Trophoblast cell (in vitro differentiated cells and primary cell): ENCODE data around the gene CD2BP2.

ENCODE experiments used
- DNase-seq, 2 donors: peaks; one replicate each; pipeline ENCODE4 v3.0.0-alpha.2; 2016
- H2AFZ ChIP-seq: 2 replicates; pipeline ENCODE4 v1.6.1; 2013; ENCODE audit warnings: low read length, moderate library complexity, mild to moderate bottlenecking; ENCODE audit not compliant: insufficient read depth, poor library complexity
- H2AK5ac ChIP-seq: 2 replicates; pipeline ENCODE4 v1.6.1; 2013; ENCODE audit warnings: mild to moderate bottlenecking, low read length
- H2BK120ac ChIP-seq: 2 replicates; pipeline ENCODE4 v1.6.1; 2013; ENCODE audit warnings: low read length, mild to moderate bottlenecking, moderate library complexity; ENCODE audit not compliant: insufficient read depth, poor library complexity
- H2BK12ac ChIP-seq: 2 replicates; pipeline ENCODE4 v1.6.1; 2013; ENCODE audit warnings: mild to moderate bottlenecking, low read length, moderate library complexity
- H2BK5ac ChIP-seq: 2 replicates; pipeline ENCODE4 v1.6.1; 2013; ENCODE audit warnings: low read length, low read depth, moderate library complexity, mild to moderate bottlenecking; ENCODE audit not compliant: poor library complexity
- H3K14ac ChIP-seq: 2 replicates; pipeline ENCODE4 v1.6.1; 2013; ENCODE audit warnings: mild to moderate bottlenecking, low read length
- H3K18ac ChIP-seq: 2 replicates; pipeline ENCODE4 v1.6.1; 2013; ENCODE audit warnings: mild to moderate bottlenecking, low read length
- H3K23ac ChIP-seq: 2 replicates; pipeline ENCODE4 v1.6.1; 2013; ENCODE audit warnings: low read length
- H3K27ac ChIP-seq: 2 replicates; pipeline ENCODE4 v1.5.1; 2013; ENCODE audit warnings: low read depth, mild to moderate bottlenecking, inconsistent platforms, low read length, moderate library complexity
- H3K27me3 ChIP-seq: 2 replicates; pipeline ENCODE4 v1.6.1; 2013; ENCODE audit warnings: inconsistent platforms, mild to moderate bottlenecking, low read length, moderate library complexity; ENCODE audit not compliant: insufficient read depth
- H3K36me3 ChIP-seq, 2 experiments: 1 replicate in 1 of 2; 2 replicates in 1 of 2; pipeline ENCODE4 v1.6.1; 2013; ENCODE audit warnings: low read length in 2 of 2, mild to moderate bottlenecking in 2 of 2, moderate library complexity in 1 of 2; ENCODE audit not compliant: insufficient read depth in 2 of 2, control insufficient read depth in 1 of 2
- H3K4ac ChIP-seq: 2 replicates; pipeline ENCODE4 v1.6.1; 2013; ENCODE audit warnings: low read depth, mild to moderate bottlenecking, low read length, moderate library complexity
- H3K4me1 ChIP-seq, 2 experiments: 1 replicate in 1 of 2; 2 replicates in 1 of 2; pipeline ENCODE4 v1.6.1; 2013; ENCODE audit warnings: low read length in 2 of 2, mild to moderate bottlenecking in 2 of 2, moderate library complexity in 1 of 2; ENCODE audit not compliant: insufficient read depth in 2 of 2, control insufficient read depth in 1 of 2
- H3K4me2 ChIP-seq: 2 replicates; pipeline ENCODE4 v1.6.1; 2013; ENCODE audit warnings: inconsistent platforms, mild to moderate bottlenecking, low read length, moderate library complexity
- H3K4me3 ChIP-seq: 2 replicates; pipeline ENCODE4 v1.5.1; 2013; ENCODE audit warnings: mild to moderate bottlenecking, low read depth, low read length, inconsistent platforms
- H3K79me1 ChIP-seq: one replicate; pipeline ENCODE4 v1.6.1; 2013; ENCODE audit warnings: low read length
- H3K79me2 ChIP-seq: 2 replicates; pipeline ENCODE4 v1.6.1; 2013; ENCODE audit warnings: low read length, mild to moderate bottlenecking; ENCODE audit not compliant: control insufficient read depth, insufficient read depth, poor library complexity
- H3K9ac ChIP-seq: 2 replicates; pipeline ENCODE4 v1.6.1; 2013; ENCODE audit warnings: mild to moderate bottlenecking, low read length
- H3K9me3 ChIP-seq: 2 replicates; pipeline ENCODE4 v1.6.1; 2013; ENCODE audit warnings: low read depth, mild to moderate bottlenecking, control low read depth, inconsistent platforms, low read length; ENCODE audit not compliant: insufficient read depth
- H4K12ac ChIP-seq: 2 replicates; pipeline ENCODE4 v1.6.1; 2013; ENCODE audit warnings: low read depth, mild to moderate bottlenecking, low read length, moderate library complexity
- H4K8ac ChIP-seq: 2 replicates; pipeline ENCODE4 v1.6.1; 2013; ENCODE audit warnings: low read depth, mild to moderate bottlenecking, low read length, moderate library complexity
- H4K91ac ChIP-seq: one replicate; pipeline ENCODE4 v1.6.1; 2013; ENCODE audit warnings: low read depth, mild to moderate bottlenecking, low read length, moderate library complexity
- WGBS: extraction: QIAGEN DNeasy Blood & Tissue Kit; methylation state at CpG from one replicate; pipeline ENCODE4 v1.1.7; 2013; ENCODE audit warnings: missing lambda C conversion rate; ENCODE audit not compliant: insufficient read length, insufficient coverage; ENCODE audit errors: extremely low coverage; 5-methylcytosine and 5-hydroxymethylcytosine counted together

CD2BP2 gene

DNA sequence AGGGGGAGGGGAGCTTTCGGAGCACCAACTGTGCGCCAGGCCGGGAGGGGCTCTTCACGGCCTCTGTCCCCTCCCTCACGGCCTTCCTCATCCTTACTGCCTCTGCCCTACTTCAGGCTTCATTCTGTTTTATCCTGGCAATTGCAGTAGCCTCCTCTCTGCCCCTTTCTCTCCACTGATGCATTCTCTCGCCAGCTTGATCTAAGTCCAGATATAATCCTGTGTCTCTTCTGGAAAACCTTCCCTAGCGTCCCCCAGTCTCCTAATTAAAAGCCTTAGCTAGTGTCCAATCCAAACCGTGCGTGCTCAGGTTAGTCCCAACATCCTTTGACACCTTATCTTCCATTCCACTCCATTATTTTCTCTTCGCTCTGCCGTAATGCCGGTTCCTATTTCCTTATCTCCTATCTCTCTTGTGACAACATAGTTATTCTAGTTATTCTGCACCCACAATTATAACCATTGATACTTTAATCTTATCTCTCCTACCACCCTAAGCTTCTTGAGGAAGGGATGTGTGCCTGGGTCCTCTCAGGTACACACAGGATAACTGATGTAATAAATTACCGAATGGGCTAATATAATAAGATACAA, 41.0 kb upstream of the CD2BP2 start:
- Histone ChIP-seq H2BK5ac (no peak overlapping the region), H4K12ac (peak overlapping the region; percentile 97), H3K18ac (peak overlapping the region; percentile 57), H3K23ac (no peak overlapping the region), H3K79me2 (peaks cover 19% of the 10 kb centered on the region), H3K36me3 (peaks cover 19 to 20% of the 10 kb centered on the region in 2 experiments), H3K9me3 (no peaks in the 10 kb centered on the region), H3K27me3 (no peaks in the 10 kb centered on the region), H3K4ac (peak overlapping the region; percentile 56), H3K27ac (peak overlapping the region; percentile 97), H2AK5ac (peak overlapping the region; percentile 89), H2AFZ (peak overlapping the region; percentile 19), H3K4me1 (peaks cover 14 to 18% of the 10 kb centered on the region in 2 experiments), H2BK12ac (no peak overlapping the region), H3K4me2 (peak overlapping the region; percentile 80), H4K8ac (peak overlapping the region; percentile 79), H2BK120ac (peak overlapping the region; percentile 19), H3K14ac (peak overlapping the region; percentile 43), H4K91ac (peak overlapping the region; percentile 96), H3K79me1 (peaks cover 32% of the 10 kb centered on the region), H3K4me3 (peak overlapping the region; percentile 92), H3K9ac (peak overlapping the region; percentile 71)
- DNase-seq: no peak
- WGBS: no CpG with 5 or more reads among the region's 13 CpGs

DNA sequence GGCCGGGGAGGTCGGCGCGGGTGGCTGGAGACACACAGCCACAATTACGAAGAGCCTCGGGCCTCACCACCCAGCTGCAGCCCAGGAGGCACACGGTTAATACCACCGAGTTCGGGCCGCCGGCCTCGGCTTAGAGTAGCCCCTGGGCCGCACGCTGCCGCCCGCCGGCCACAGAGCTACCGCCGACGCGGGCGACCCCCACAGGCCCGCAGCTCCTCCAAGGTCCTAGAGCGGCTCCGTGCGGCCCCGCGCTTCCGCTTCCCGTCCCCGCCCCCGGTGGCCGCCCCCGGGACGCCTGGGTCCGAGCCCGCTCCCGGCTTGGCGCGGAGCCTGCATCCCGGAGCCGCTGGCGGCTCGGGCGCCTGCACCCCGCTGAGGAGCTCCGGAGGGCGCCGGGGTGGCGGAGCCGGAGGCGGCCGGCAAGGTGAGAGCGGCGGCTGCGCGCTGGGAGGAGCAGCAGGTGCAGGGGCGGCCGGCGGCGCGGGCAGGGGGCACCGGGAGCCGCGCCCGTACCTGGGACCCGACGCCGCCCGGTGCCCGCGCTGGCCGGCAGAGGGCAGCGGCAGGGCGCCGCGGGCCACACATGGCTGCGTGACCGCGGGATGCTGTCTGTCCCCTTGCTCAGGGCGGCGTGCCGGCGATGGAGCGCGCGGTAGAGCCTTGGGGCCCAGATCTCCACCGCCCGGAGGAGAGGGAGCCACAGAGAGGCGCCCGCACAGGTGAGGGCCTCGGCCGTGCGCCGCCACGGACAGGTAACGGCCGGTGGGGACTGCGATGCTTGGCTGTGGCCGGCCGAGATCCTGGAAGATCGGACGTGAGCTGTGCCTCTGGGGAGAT, 40.3 kb upstream of the CD2BP2 start, which contains the start of gene ZNF48:
TSS of gene ZNF48 (plus strand) at position 266 of the 837 bp plus-strand sequence. CDS start at position 641, 375 bp downstream.
- peak within 1 kb of the TSS; percentile 93 for H2BK5ac ChIP-seq
- H4K91ac ChIP-seq: peak within 1 kb of the TSS; percentile 96
- H3K79me1 ChIP-seq: peaks cover 26% of the 10 kb centered on the region
- H3K4me2 ChIP-seq: peak within 1 kb of the TSS; percentile 80
- H3K9ac ChIP-seq: peak within 1 kb of the TSS; percentile 93
- H3K4ac ChIP-seq: peak within 1 kb of the TSS; percentile 85
- H3K23ac ChIP-seq: no peak within 1 kb of the TSS
- H4K12ac ChIP-seq: peak within 1 kb of the TSS; percentile 97
- H3K4me3 ChIP-seq: peak within 1 kb of the TSS; percentile 92
- H3K27me3 ChIP-seq: no peaks in the 10 kb centered on the region
- H4K8ac ChIP-seq: peak within 1 kb of the TSS; percentile 97
- peak within 1 kb of the TSS; percentile 32 for H2BK12ac ChIP-seq
- peak within 1 kb of the TSS; percentile 96 for H3K14ac ChIP-seq
- H2AFZ ChIP-seq: peak within 1 kb of the TSS; percentile 61
- peaks cover 17% of the 10 kb centered on the region for H3K79me2 ChIP-seq
- H3K27ac ChIP-seq: peak within 1 kb of the TSS; percentile 97
- peak within 1 kb of the TSS; percentile 98 for H3K18ac ChIP-seq
- peaks cover 19 to 20% of the 10 kb centered on the region in 2 experiments for H3K36me3 ChIP-seq
- H2BK120ac ChIP-seq: peak within 1 kb of the TSS; percentile 89
- peak; percentile 60 to 70 for DNase-seq
- no CpG with 5 or more reads among the region's 103 CpGs for WGBS
- no peaks in the 10 kb centered on the region for H3K9me3 ChIP-seq
- H3K4me1 ChIP-seq: peaks cover 14 to 18% of the 10 kb centered on the region in 2 experiments
- H2AK5ac ChIP-seq: peak within 1 kb of the TSS; percentile 89

DNA sequence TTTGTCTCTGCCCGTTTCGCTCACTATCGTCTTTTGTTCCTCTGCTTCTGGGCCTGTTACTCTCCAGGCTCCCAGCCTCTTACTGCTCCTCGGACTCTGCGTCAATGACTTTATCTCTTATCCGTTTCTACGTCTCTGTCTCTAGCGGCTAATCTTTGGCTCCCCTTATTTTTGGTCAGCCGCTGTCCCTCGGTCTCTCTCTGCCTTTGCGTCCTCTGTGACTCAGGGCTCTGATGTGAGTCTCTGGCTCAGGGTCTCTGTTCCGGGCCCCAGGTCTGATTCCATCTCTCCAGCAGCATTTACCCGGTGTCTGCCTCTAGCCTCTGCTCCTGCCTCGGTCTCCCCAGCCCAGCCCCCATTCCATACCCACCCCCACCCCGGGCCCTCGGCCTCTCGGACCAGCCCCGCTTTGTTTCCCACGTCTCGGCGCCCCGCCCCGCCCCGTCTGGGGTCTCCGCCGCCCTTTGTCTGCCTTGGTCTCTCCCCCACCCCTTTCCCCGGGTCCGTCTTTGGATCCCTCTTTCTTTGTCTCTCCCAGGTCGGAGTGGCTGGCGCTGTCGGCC, 39.6 kb upstream of the CD2BP2 start:
- Histone ChIP-seq H4K12ac (peak overlapping the region; percentile 97), H3K4ac (peak overlapping the region; percentile 85), H3K18ac (peak overlapping the region; percentile 98), H2AK5ac (peak overlapping the region; percentile 72), H3K79me2 (peaks cover 17% of the 10 kb centered on the region), H2AFZ (peak overlapping the region; percentile 61), H3K23ac (no peak overlapping the region), H3K4me2 (peak overlapping the region; percentile 80), H4K8ac (peak overlapping the region; percentile 97), H3K4me3 (peak overlapping the region; percentile 92), H3K79me1 (peaks cover 20% of the 10 kb centered on the region), H3K36me3 (peaks cover 19 to 20% of the 10 kb centered on the region in 2 experiments), H3K9me3 (no peaks in the 10 kb centered on the region), H3K4me1 (peaks cover 12 to 16% of the 10 kb centered on the region in 2 experiments), H2BK12ac (peak overlapping the region; percentile 32), H4K91ac (peak overlapping the region; percentile 96), H2BK5ac (peak overlapping the region; percentile 93), H3K14ac (peak overlapping the region; percentile 96), H3K27me3 (no peaks in the 10 kb centered on the region), H2BK120ac (peak overlapping the region; percentile 89), H3K9ac (peak overlapping the region; percentile 93), H3K27ac (peak overlapping the region; percentile 97)
- no CpG with 5 or more reads among the region's 31 CpGs for WGBS
- no peak for DNase-seq

DNA sequence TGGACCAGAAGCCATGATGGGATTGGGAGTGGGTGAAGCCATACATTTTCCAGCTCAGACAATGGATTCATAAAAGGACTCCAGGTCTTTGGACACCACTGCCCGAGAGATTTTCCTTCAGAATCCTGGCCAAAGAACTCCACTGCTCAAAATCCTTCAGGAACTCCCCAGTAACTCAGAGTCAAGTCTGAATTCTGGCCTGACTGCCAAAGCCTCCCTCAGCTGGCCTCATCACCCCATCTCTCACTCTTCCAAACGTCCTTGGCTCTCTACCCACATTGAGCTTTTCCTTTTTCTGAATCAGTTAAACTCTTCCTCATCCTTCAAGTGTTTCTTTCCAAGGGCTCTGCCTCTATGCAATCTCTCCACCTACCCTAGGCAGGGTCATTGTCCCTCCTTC, 28.4 kb upstream of the CD2BP2 start:
- no peak overlapping the region for H2BK12ac ChIP-seq
- H3K27me3 ChIP-seq: no peaks in the 10 kb centered on the region
- DNase-seq: no peak
- no peak overlapping the region for H3K23ac ChIP-seq
- H2AFZ ChIP-seq: no peak overlapping the region
- peaks cover 17 to 18% of the 10 kb centered on the region in 2 experiments for H3K4me1 ChIP-seq
- no peak overlapping the region for H3K14ac ChIP-seq
- H3K79me2 ChIP-seq: peaks cover 4% of the 10 kb centered on the region
- H2BK120ac ChIP-seq: no peak overlapping the region
- WGBS: no CpG with 5 or more reads among the region's 2 CpGs
- H3K18ac ChIP-seq: no peak overlapping the region
- H3K27ac ChIP-seq: no peak overlapping the region
- no peak overlapping the region for H2BK5ac ChIP-seq
- H3K79me1 ChIP-seq: peaks cover 7% of the 10 kb centered on the region
- no peak overlapping the region for H3K9ac ChIP-seq
- no peaks in the 10 kb centered on the region for H3K9me3 ChIP-seq
- no peak overlapping the region for H3K4me2 ChIP-seq
- H4K12ac ChIP-seq: no peak overlapping the region
- no peak overlapping the region for H2AK5ac ChIP-seq
- H3K4ac ChIP-seq: no peak overlapping the region
- no peak overlapping the region for H4K8ac ChIP-seq
- H3K36me3 ChIP-seq: peaks cover 0 to 3% of the 10 kb centered on the region in 2 experiments
- H4K91ac ChIP-seq: no peak overlapping the region
- no peak overlapping the region for H3K4me3 ChIP-seq
